ENCODE data around the gene CYB5A. TPM values are rescaled to one million over a fixed set of nuclear protein-coding genes. Genes with fewer than 3 reads are reported as not detected.

Gene CYB5A
- total RNA-seq, 6 experiments from 2014 or later = 60.4 to 83.3 (median 69.1) TPM

- H3K4me3 Mint-ChIP-seq = peak overlapping the region; percentile 11; the same call in 1 of the 2 replicates
- H3K27me3 Mint-ChIP-seq (ENCODE audit: insufficient read depth) = no peaks in the 10 kb centered on the region; the same call in none of the 2 replicates
- peak overlapping the region; percentile 69 for H3K27ac Mint-ChIP-seq
- peak; percentile 73 for DNase-seq
- peaks cover 20% of the 10 kb centered on the region for H3K36me3 Mint-ChIP-seq (ENCODE audit: low read depth)
- H3K4me1 Mint-ChIP-seq (ENCODE audit: low read depth) = peaks cover 61% of the 10 kb centered on the region
- no peak for TF ChIP-seq CTCF (IDR thresholded peaks at IDR 0.05)
- H3K9me3 Mint-ChIP-seq = no peaks in the 10 kb centered on the region
Measured at GRCh38 chr18:74251297-74252038, 40.3 kb downstream of the CYB5A start.

GRCh38 chr18:74250131-74250530 is 41.6 kb downstream of the CYB5A start:
- 0 out of 2 replicates have a peak overlapping the region, but pooled peaks have one; percentile 9 for H3K27ac Mint-ChIP-seq
- peaks cover 56% of the 10 kb centered on the region for H3K4me1 Mint-ChIP-seq (ENCODE audit: low read depth)
- H3K4me3 Mint-ChIP-seq = no peak overlapping the region
- H3K36me3 Mint-ChIP-seq (ENCODE audit: low read depth) = peaks cover 20% of the 10 kb centered on the region
- no peak for TF ChIP-seq CTCF (IDR thresholded peaks at IDR 0.05)
- H3K27me3 Mint-ChIP-seq (ENCODE audit: insufficient read depth) = peaks cover 7% of the 10 kb centered on the region
- DNase-seq = no peak
- no peaks in the 10 kb centered on the region for H3K9me3 Mint-ChIP-seq

GRCh38 chr18:74249181-74249968 is 42.4 kb downstream of the CYB5A start:
- no peak for TF ChIP-seq CTCF (IDR thresholded peaks at IDR 0.05)
- DNase-seq = peak; percentile 84
- Mint-ChIP-seq H3K9me3 (no peaks in the 10 kb centered on the region), H3K4me1 (ENCODE audit: low read depth) (peaks cover 50% of the 10 kb centered on the region), H3K36me3 (ENCODE audit: low read depth) (peaks cover 20% of the 10 kb centered on the region), H3K27me3 (ENCODE audit: insufficient read depth) (peaks cover 7% of the 10 kb centered on the region), H3K4me3 (peak overlapping the region; percentile 15; the same call in 1 of the 2 replicates), H3K27ac (peak overlapping the region; percentile 53)

- H3K27me3 Mint-ChIP-seq (ENCODE audit: insufficient read depth) = peaks cover 8% of the 10 kb centered on the region
- H3K9me3 Mint-ChIP-seq = no peaks in the 10 kb centered on the region
- no peak for DNase-seq
- H3K27ac Mint-ChIP-seq = no peak overlapping the region
- H3K4me1 Mint-ChIP-seq (ENCODE audit: low read depth) = peaks cover 50% of the 10 kb centered on the region
- peaks cover 20% of the 10 kb centered on the region for H3K36me3 Mint-ChIP-seq (ENCODE audit: low read depth)
- no peak for TF ChIP-seq CTCF (IDR thresholded peaks at IDR 0.05)
- H3K4me3 Mint-ChIP-seq = no peak overlapping the region
Measured at GRCh38 chr18:74248595-74248994, 43.2 kb downstream of the CYB5A start.

GRCh38 chr18:74248189-74248588 is 43.6 kb downstream of the CYB5A start:
- Mint-ChIP-seq H3K9me3 (no peaks in the 10 kb centered on the region), H3K27me3 (ENCODE audit: insufficient read depth) (peaks cover 13% of the 10 kb centered on the region), H3K36me3 (ENCODE audit: low read depth) (peaks cover 20% of the 10 kb centered on the region), H3K27ac (no peak overlapping the region), H3K4me1 (ENCODE audit: low read depth) (peaks cover 50% of the 10 kb centered on the region), H3K4me3 (no peak overlapping the region)
- no peak for TF ChIP-seq CTCF (IDR thresholded peaks at IDR 0.05)
- DNase-seq = no peak

Measured in HFFc6 (cell line).